ENCODE results near the gene SNX10. TPM values are rescaled to one million over a fixed set of nuclear protein-coding genes. Genes with fewer than 3 reads are reported as not detected.

SNX10 gene
- total and polyA plus RNA-seq, 11 donors = 0.36 to 22.1 (median 1.1) TPM

- H3K4me3 ChIP-seq = no peak overlapping the region
- peaks cover 0 to 9% (median 0%) of the 10 kb centered on the region in 9 donors for H3K36me3 ChIP-seq
- H3K9me3 ChIP-seq = no peaks in the 10 kb centered on the region
- H3K4me1 ChIP-seq = peaks cover 0 to 4% (median 0%) of the 10 kb centered on the region in 12 donors
- WGBS, 4 donors = 84 to 91% (median 86%) methylated on average over 10 of the region's 10 CpGs
- DNase-seq = no peak
- intact Hi-C loops (cut with DNase I) = no loop called here
- ATAC-seq = no peak
- no peak for TF ChIP-seq CTCF (IDR thresholded peaks at IDR 0.05)
- no peak overlapping the region for H3K27ac ChIP-seq
- H3K27me3 ChIP-seq = peaks cover 0 to 5% (median 0%) of the 10 kb centered on the region in 9 donors
Measured at GRCh38 chr7:26343320-26343832, 51.7 kb downstream of the SNX10 start.

- intact Hi-C loops (cut with DNase I) = no loop called here
- H3K4me1 ChIP-seq = peaks cover 0 to 7% (median 0%) of the 10 kb centered on the region in 12 donors
- no peak for DNase-seq
- no peaks in the 10 kb centered on the region for H3K9me3 ChIP-seq
- H3K27ac ChIP-seq = no peak overlapping the region
- peaks cover 0 to 5% (median 0%) of the 10 kb centered on the region in 9 donors for H3K27me3 ChIP-seq
- no peak for TF ChIP-seq POLR2A (IDR thresholded peaks at IDR 0.05)
- TF ChIP-seq CTCF (IDR thresholded peaks at IDR 0.05) = no peak
- H3K4me3 ChIP-seq = no peak overlapping the region
- H3K36me3 ChIP-seq = peaks cover 0 to 9% (median 0%) of the 10 kb centered on the region in 9 donors
- ATAC-seq = no peak
- 93 to 98% (median 96%) methylated on average over 2 of the region's 2 CpGs for WGBS, 4 donors
Measured at GRCh38 chr7:26343837-26344236, 52.2 kb downstream of the SNX10 start.

GRCh38 chr7:26345202-26345601 is 53.5 kb downstream of the SNX10 start:
- H3K4me1 ChIP-seq = peaks cover 0 to 7% (median 0%) of the 10 kb centered on the region in 12 donors
- peaks cover 0 to 9% (median 0%) of the 10 kb centered on the region in 9 donors for H3K36me3 ChIP-seq
- DNase-seq (no peak), ATAC-seq (no peak)
- no peak overlapping the region for H3K27ac ChIP-seq
- peaks cover 0 to 10% (median 0%) of the 10 kb centered on the region in 9 donors for H3K27me3 ChIP-seq
- intact Hi-C loops (cut with DNase I) = no loop called here
- WGBS, 4 donors = 76 to 82% (median 81%) methylated on average over 9 of the region's 9 CpGs
- TF ChIP-seq POLR2A (IDR thresholded peaks at IDR 0.05) (no peak), CTCF (IDR thresholded peaks at IDR 0.05) (no peak)
- H3K9me3 ChIP-seq = no peaks in the 10 kb centered on the region
- no peak overlapping the region for H3K4me3 ChIP-seq

- intact Hi-C loops (cut with DNase I) = no loop called here
- DNase-seq = no peak
- ATAC-seq = no peak
- H3K36me3 ChIP-seq = peaks cover 0 to 9% (median 0%) of the 10 kb centered on the region in 9 donors
- H3K27me3 ChIP-seq = peaks cover 0 to 10% (median 0%) of the 10 kb centered on the region in 9 donors
- TF ChIP-seq POLR2A (IDR thresholded peaks at IDR 0.05) = no peak
- no peak for TF ChIP-seq CTCF (IDR thresholded peaks at IDR 0.05)
- H3K4me3 ChIP-seq = no peak overlapping the region
- H3K9me3 ChIP-seq = no peaks in the 10 kb centered on the region
- H3K27ac ChIP-seq = no peak overlapping the region
- WGBS, 4 donors = 58 to 87% (median 78%) methylated on average over 3 to 9 of the region's 9 CpGs
- H3K4me1 ChIP-seq = peaks cover 0 to 7% (median 0%) of the 10 kb centered on the region in 12 donors
Measured at GRCh38 chr7:26345837-26346236, 54.2 kb downstream of the SNX10 start.
